ENCODE data around the gene LRCOL1. TPM values are rescaled to one million over a fixed set of nuclear protein-coding genes. Genes with fewer than 3 reads are reported as not detected.

The LRCOL1 gene
- not detected in 2 replicates for total RNA-seq (2013; cell fraction: nucleolus; rRNA removed)
- not detected in 2 replicates for total RNA-seq (2014; rRNA removed)
- not detected in 2 replicates for total RNA-seq (2014; rRNA removed; fragmentation: Illumina TruSeq; extraction: Trizol)
- not detected in 2 replicates for total RNA-seq (2021)
- polyA plus RNA-seq (2011; ENCODE audit: low read depth), result not detected
- polyA plus RNA-seq (2011; rRNA removed), result not detected in 2 replicates
- polyA plus RNA-seq (2011; cell fraction: cytosol; rRNA removed), result not detected in 2 replicates
- 0.27 TPM in 1 of 2 replicates, not detected in the other for polyA plus RNA-seq (2011; cell fraction: nucleus; rRNA removed)
- not detected in 2 replicates for polyA plus RNA-seq (2012)
- not detected in 2 replicates for polyA plus RNA-seq (2014; fragmentation: Illumina TruSeq; extraction: Trizol)
- polyA plus RNA-seq (2014; fragmentation: Nextera tagmentation; extraction: Ambion mirVana), result not detected
- not detected in 2 replicates for polyA plus RNA-seq (2014; rRNA removed)
- polyA plus RNA-seq (2016; fragmentation: Nextera tagmentation; extraction: Ambion mirVana), result not detected
- not detected in 2 replicates for polyA minus RNA-seq (2011; rRNA and poly(A)+ RNA removed)
- polyA minus RNA-seq (2011; cell fraction: cytosol; rRNA and poly(A)+ RNA removed), result not detected in 2 replicates
- polyA minus RNA-seq (2011; cell fraction: nucleus; rRNA and poly(A)+ RNA removed), result not detected in 2 replicates
- percentile 14 among the genes with signal in this experiment for Bru-seq, nascent RNA
- percentile 27 among the genes with signal in this experiment for BruChase-seq, experiment 1, labeled RNA remaining after a 6-hour chase
- BruChase-seq, experiment 2, labeled RNA remaining after a 2-hour chase, result percentile 20 among the genes with signal in this experiment
- long read RNA-seq, experiment 1, result 0 reads
- long read RNA-seq, experiment 2, result 0 reads

- Histone ChIP-seq H3K36me3 (ENCODE audit: control insufficient read depth in 2 of 2, insufficient read depth in 2 of 2, low read length in 1 of 2) (no peaks in the 10 kb centered on the region), H2AFZ (ENCODE audit: control insufficient read depth, low read depth, low read length) (no peak within 1 kb of the TSS), H4K20me1 (ENCODE audit: control insufficient read depth, insufficient read depth) (no peaks in the 10 kb centered on the region), H3K4me1 (ENCODE audit: control insufficient read depth, insufficient read depth, low read length) (no peaks in the 10 kb centered on the region), H3K4me2 (ENCODE audit: control insufficient read depth, insufficient read depth) (no peak within 1 kb of the TSS), H3K27ac (ENCODE audit: control insufficient read depth, insufficient read depth) (no peak within 1 kb of the TSS), H3K79me2 (ENCODE audit: control insufficient read depth, insufficient read depth, low read length) (no peaks in the 10 kb centered on the region), H3K27me3 (replicated peaks in 1 of 2; ENCODE audit: control insufficient read depth in 2 of 2, insufficient read depth in 2 of 2, low read length in 1 of 2) (peaks cover 0 to 4% of the 10 kb centered on the region in 2 experiments; a peak in 1 of 4 replicates), H3K9ac (ENCODE audit: control insufficient read depth, insufficient read depth, low read length) (no peak within 1 kb of the TSS), H3K4me3 (no peak within 1 kb of the TSS), H3K9me3 (replicated peaks; ENCODE audit: control insufficient read depth, insufficient read depth, low read length) (peaks cover 2% of the 10 kb centered on the region; the same call in 1 of the 3 replicates)
- 32% methylated on average over 35 of the region's 35 CpGs for WGBS (ENCODE audit: insufficient coverage, insufficient replicate concordance, low lambda C conversion rate, missing lambda C conversion rate)
- ChIA-PET SMC1A (ENCODE audit: uncharacterized antibody, unreplicated experiment) (no interaction called here), RAD21 (ENCODE audit: unreplicated experiment) (interaction anchor here (1.0 kb wide), 1 partner anchor 86 kb away, joined by 3 read pairs; no protein-coding TSS in a partner anchor), CTCF (interaction anchor here (1.1 to 1.4 kb wide), 2 partner anchors 10 to 195 kb away, joined by 4 to 5 read pairs; no protein-coding TSS in a partner anchor), POLR2A (no interaction called here)
- TF ChIP-seq BCL11A (IDR thresholded peaks at IDR 0.05; ENCODE audit: low read depth, low read length) (no peak), ZNF687 (IDR thresholded peaks at IDR 0.05) (no peak)
- no TSS peak for BruUV-seq (replicated peaks)
- ATAC-seq, result no peak
- in situ Hi-C loops (cut with MboI) (loop anchor here (5.0 kb wide), 1 partner anchor 193 kb away; no protein-coding TSS in a partner anchor), intact Hi-C loops (cut with micrococcal nuclease; ENCODE audit: unreplicated experiment) (no loop called here)
- FAIRE-seq, result no peak
- no peak for DNase-seq (ENCODE audit: low read depth, low spot score)
These were observed at the start of gene LRCOL1 for GRCh38 chr12:132610051-132610759. Gene LRCOL1, minus strand, starts transcription at chr12:132610582. Its CDS starts 4,331 bp downstream, at chr12:132606251.
